Measurements from ENCODE around the gene ADM.

DNA sequence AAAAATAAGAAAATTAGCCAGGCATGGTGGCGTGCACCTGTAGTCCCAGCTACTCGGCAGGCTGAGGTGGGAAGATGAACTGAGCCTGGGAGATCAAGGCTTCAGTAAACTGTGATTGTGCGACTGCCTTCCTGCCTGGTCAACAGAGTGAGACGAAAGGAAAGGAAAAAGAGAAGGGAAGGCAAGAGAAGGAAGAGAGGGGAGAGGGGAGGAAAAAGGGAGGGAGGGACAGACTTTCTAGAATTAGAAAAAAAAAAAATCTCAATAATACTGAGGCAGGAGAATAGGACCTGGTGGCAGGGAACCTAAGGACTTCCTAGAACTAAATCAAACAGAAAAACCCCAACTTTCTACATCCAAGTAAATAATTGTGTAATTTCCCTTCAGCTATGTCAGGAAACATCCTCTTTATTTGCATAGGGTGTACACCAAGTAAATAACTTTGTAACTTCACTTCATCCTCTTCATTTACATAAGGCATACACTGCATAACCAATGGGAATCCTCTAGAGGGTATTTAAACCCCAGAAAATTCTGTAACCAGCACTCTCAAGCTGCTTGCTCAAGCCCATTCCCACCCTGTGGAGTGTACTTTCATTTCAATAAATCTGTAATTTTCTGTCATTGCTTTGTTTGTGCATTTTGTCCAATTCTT is 19.6 kb upstream of the ADM start:
- no peak for TF ChIP-seq POLR2AphosphoS5 (IDR thresholded peaks at IDR 0.05; ENCODE audit: borderline replicate concordance, low read depth, low read length)
- no peak for TF ChIP-seq EZH2 (IDR thresholded peaks at IDR 0.05)
